VCaP (cell line): ENCODE data around the gene CD274.
"Not testable (repeated sequence)": the region's sequence is repeated elsewhere in the genome, so short reads cannot be mapped to it uniquely, and the experiment has no call there.

Source experiments
- H3K27ac ChIP-seq: fragments of 450-650 bp; 2 replicates; pipeline ENCODE4 v1.5.1; 2017
- CTCF ChIP-seq: fragments of 450-650 bp; conservative IDR thresholded peaks from 2 replicates; pipeline ENCODE4 v1.5.1; 2017; ENCODE audit warnings: mild to moderate bottlenecking, moderate library complexity

Gene CD274

GRCh38 chr9:5442400-5443011 is 7.8 kb upstream of the CD274 start:
- no peak overlapping the region for H3K27ac ChIP-seq
- TF ChIP-seq CTCF, result peak; percentile 84

- no peak for TF ChIP-seq CTCF
- H3K27ac ChIP-seq, result no peak overlapping the region
These were observed 6.5 kb upstream of the CD274 start for GRCh38 chr9:5443850-5444249.

- not testable (repeated sequence) for H3K27ac ChIP-seq
These were observed 5.2 kb upstream of the CD274 start for GRCh38 chr9:5445096-5445495.

- TF ChIP-seq CTCF, result no peak
These were observed 4.5 kb upstream of the CD274 start for GRCh38 chr9:5445886-5446285.

GRCh38 chr9:5446451-5447236 is 3.7 kb upstream of the CD274 start:
- no peak for TF ChIP-seq CTCF
- no peak overlapping the region for H3K27ac ChIP-seq

More at GRCh38 chr9:5445886-5446285, 4.5 kb upstream of the CD274 start:
- H3K27ac ChIP-seq, result no peak overlapping the region

GRCh38 chr9:5447337-5447736 is 3.0 kb upstream of the CD274 start:
- H3K27ac ChIP-seq, result no peak overlapping the region
- TF ChIP-seq CTCF, result no peak

GRCh38 chr9:5448016-5448415 is 2.3 kb upstream of the CD274 start:
- TF ChIP-seq CTCF, result no peak
- no peak overlapping the region for H3K27ac ChIP-seq
